Measurements from ENCODE around the gene CELSR1. TPM values are rescaled to one million over a fixed set of nuclear protein-coding genes. Genes with fewer than 3 reads are reported as not detected.

CELSR1 gene
- total RNA-seq, 4 donors from 2014 or later = 31.7 to 72.7 (median 54.1) TPM

- intact Hi-C loops (cut with DNase I; ENCODE audit: low total_unique reads) = no loop called here
- no peak overlapping the region for H3K4me3 ChIP-seq (ENCODE audit: low read depth, poor library complexity, severe bottlenecking)
- 56 to 96% methylated on average over 2 of the region's 2 CpGs for WGBS, 2 donors
- no peak for DNase-seq (ENCODE audit: low spot score in 2 of 2)
- TF ChIP-seq CTCF (IDR thresholded peaks at IDR 0.05) (no peak), POLR2A (IDR thresholded peaks at IDR 0.05) (no peak)
Observed at GRCh38 chr22:46449116-46449691, 88.2 kb downstream of the CELSR1 start.

DNA sequence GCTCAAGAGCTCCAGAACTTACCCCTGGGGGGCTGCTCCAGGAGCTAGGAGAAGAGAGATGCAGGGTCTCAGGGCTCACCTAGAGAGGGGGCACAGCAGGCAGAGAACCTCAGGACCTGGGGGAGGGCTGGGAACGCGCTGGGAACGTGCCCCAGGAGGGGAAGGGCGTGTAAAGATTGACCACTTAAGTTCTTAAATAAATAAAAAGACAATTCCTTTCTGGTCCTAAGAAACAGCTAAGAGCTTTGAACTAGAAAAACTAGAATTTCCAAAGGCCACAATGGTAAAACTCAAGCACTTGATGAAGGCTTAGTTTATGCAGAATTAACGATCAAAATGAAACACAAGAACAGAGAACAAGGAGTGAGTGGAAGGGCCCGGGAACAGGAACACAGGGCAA lies 89.1 kb downstream of the CELSR1 start:
- no peak for DNase-seq (ENCODE audit: low spot score in 2 of 2)
- WGBS, 2 donors = 86 to 89% methylated on average over 6 of the region's 6 CpGs
- TF ChIP-seq POLR2A (IDR thresholded peaks at IDR 0.05) (no peak), CTCF (IDR thresholded peaks at IDR 0.05) (no peak)
- intact Hi-C loops (cut with DNase I; ENCODE audit: low total_unique reads) = no loop called here
- H3K4me3 ChIP-seq (ENCODE audit: low read depth, poor library complexity, severe bottlenecking) = no peak overlapping the region

DNA sequence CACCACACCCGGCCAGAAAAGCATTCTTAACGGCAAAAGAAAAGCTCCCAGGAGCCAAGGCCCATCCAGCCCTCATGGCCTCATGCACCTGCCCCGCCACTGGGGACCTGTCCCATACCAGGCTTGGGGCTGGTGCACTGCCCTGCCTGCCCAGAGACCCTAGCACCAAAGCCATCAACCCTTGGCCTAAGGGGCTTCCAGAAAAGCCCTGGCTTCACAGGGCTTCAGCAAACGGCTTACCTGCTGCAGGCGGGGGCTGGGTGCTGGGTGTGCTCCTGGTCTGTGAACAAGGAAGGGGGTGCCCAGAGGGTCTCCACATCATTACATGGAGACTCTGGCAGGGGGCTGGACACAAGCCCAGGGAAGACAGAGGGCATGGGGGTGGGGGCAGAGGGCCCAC lies 89.5 kb downstream of the CELSR1 start:
- WGBS, 2 donors = 85 to 91% methylated on average over 5 of the region's 5 CpGs
- no peak overlapping the region for H3K4me3 ChIP-seq (ENCODE audit: low read depth, poor library complexity, severe bottlenecking)
- no peak for DNase-seq (ENCODE audit: low spot score in 2 of 2)
- intact Hi-C loops (cut with DNase I; ENCODE audit: low total_unique reads) = no loop called here
- no peak for TF ChIP-seq CTCF (IDR thresholded peaks at IDR 0.05)
- no peak for TF ChIP-seq POLR2A (IDR thresholded peaks at IDR 0.05)

- no peak overlapping the region for H3K4me3 ChIP-seq (ENCODE audit: low read depth, poor library complexity, severe bottlenecking)
- no peak for DNase-seq (ENCODE audit: low spot score in 2 of 2)
- no peak for TF ChIP-seq POLR2A (IDR thresholded peaks at IDR 0.05)
- no peak for TF ChIP-seq CTCF (IDR thresholded peaks at IDR 0.05)
- intact Hi-C loops (cut with DNase I; ENCODE audit: low total_unique reads) = no loop called here
- WGBS, 2 donors = 80 to 90% methylated on average over 4 of the region's 4 CpGs
Observed at GRCh38 chr22:46446799-46447198, 90.6 kb downstream of the CELSR1 start.

- TF ChIP-seq CTCF (IDR thresholded peaks at IDR 0.05) (no peak), POLR2A (IDR thresholded peaks at IDR 0.05) (no peak)
Observed at GRCh38 chr22:46445771-46446420, 91.5 kb downstream of the CELSR1 start.

More at GRCh38 chr22:46445771-46446420, 91.5 kb downstream of the CELSR1 start:
- intact Hi-C loops (cut with DNase I; ENCODE audit: low total_unique reads) = no loop called here
- WGBS, 2 donors = 85 to 91% methylated on average over 20 to 21 of the region's 21 CpGs
- DNase-seq (ENCODE audit: low spot score in 2 of 2) = no peak
- H3K4me3 ChIP-seq (ENCODE audit: low read depth, poor library complexity, severe bottlenecking) = no peak overlapping the region

Measured in lower leg skin (tissue), 4 donors.